Mucosa of descending colon (tissue), 3 donors: ENCODE results near the gene LBX2. TPM values are rescaled to one million over a fixed set of nuclear protein-coding genes. Genes with fewer than 3 reads are reported as not detected.

Experiments
- ATAC-seq: fragments of 200-7000 bp; cut with Tn5 transposase; one replicate; pipeline ENCODE4 v1.9.1; 2020; ENCODE audit warnings: mild to moderate bottlenecking, moderate library complexity
- DNase-seq, 3 donors: peaks; one replicate each; pipeline ENCODE4 v3.0.0-alpha.2; 2020
- H3K36me3 ChIP-seq: fragments of 200-600 bp; one replicate; pipeline ENCODE4 v1.8.0; 2021; ENCODE audit warnings: low read depth, mild to moderate bottlenecking
- H3K4me1 ChIP-seq: fragments of 200-600 bp; one replicate; pipeline ENCODE4 v1.8.0; 2021; ENCODE audit warnings: low read depth, mild to moderate bottlenecking
- H3K4me3 ChIP-seq: fragments of 200-600 bp; one replicate; pipeline ENCODE4 v1.8.0; 2021; ENCODE audit warnings: mild to moderate bottlenecking
- H3K9me3 ChIP-seq: fragments of 200-600 bp; one replicate; pipeline ENCODE4 v1.8.0; 2021; ENCODE audit warnings: mild to moderate bottlenecking
- CTCF ChIP-seq: fragments of 200-600 bp; IDR thresholded peaks from one replicate; pipeline ENCODE4 v1.8.0; 2022; ENCODE audit warnings: antibody characterized with exemption, mild to moderate bottlenecking
- intact Hi-C, 2 donors: fragments of 100-400 bp; cut with DNase I in 1 of 2; cut with micrococcal nuclease in 1 of 2; formaldehyde crosslinking; loops; one replicate each; pipeline versions ENCODE4 v1.11.0 to v1.11.1; 2022; cut with DNase I, micrococcal nuclease
- total RNA-seq, 3 donors: library from RNA; stranded (reverse); fragmentation: NEBNext Ultra II Directional in 2 of 3; extraction: Animal tissue kit (Norgen Biotek cat#: 25700) in 2 of 3; gene quantifications; one replicate each; pipeline versions ENCODE4 v1.2.1 to v1.2.4, GENCODE V29; 2021 to 2023
- donor health status: DM: no; HTN: no; CAD: no; lungs with moderate emphysema.
- donor health status: DM: no; HTN: no; CAD: no.
- donor health status: DM: no; HTN: yes; CAD: no.

LBX2 gene
- total RNA-seq, 3 donors from 2014 or later: 1.0 to 1.5 (median 1.5) TPM

GRCh38 chr2:74525717-74526648 lies 26.6 kb upstream of the LBX2 start, which contains the start of gene DQX1:
Gene DQX1 (minus strand): TSS chr2:74526231. CDS start chr2:74525729, 502 bp downstream.
- H3K9me3 ChIP-seq: no peaks in the 10 kb centered on the region
- peaks cover 11% of the 10 kb centered on the region for H3K4me1 ChIP-seq
- intact Hi-C loops: no loop called here
- TF ChIP-seq CTCF: no peak
- H3K4me3 ChIP-seq: no peak within 1 kb of the TSS
- H3K36me3 ChIP-seq: no peaks in the 10 kb centered on the region
- DNase-seq (peak in 1 of 3 donors; percentile 84), ATAC-seq (peak; percentile 60)

- no peak overlapping the region for H3K4me3 ChIP-seq
- DNase-seq (no peak), ATAC-seq (no peak)
- intact Hi-C loops: no loop called here
- H3K9me3 ChIP-seq: no peaks in the 10 kb centered on the region
- no peak for TF ChIP-seq CTCF
- H3K36me3 ChIP-seq: no peaks in the 10 kb centered on the region
- peaks cover 11% of the 10 kb centered on the region for H3K4me1 ChIP-seq
Observed at GRCh38 chr2:74524955-74525716, 25.7 kb upstream of the LBX2 start.

DNA sequence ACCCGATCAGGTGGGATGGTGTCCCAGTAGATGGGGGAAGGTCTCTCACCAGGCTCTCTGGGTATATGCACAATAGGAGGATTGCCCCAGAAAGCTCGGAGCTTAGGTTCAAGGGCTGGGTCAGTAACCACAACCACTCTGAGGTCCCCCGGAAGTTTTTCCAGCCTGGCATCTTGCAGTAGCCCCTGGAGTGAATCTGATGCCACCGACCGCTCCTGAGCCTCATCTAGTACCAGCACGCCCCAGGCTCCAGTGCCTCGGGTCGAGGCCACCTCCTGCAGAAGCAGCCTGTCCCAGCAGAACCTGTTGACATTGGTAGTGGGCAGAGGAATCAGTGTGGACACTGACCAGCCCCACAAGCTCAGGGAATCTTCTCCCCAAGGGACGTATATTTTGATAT lies 24.6 kb upstream of the LBX2 start:
- intact Hi-C loops: no loop called here
- H3K9me3 ChIP-seq: no peaks in the 10 kb centered on the region
- H3K36me3 ChIP-seq: no peaks in the 10 kb centered on the region
- H3K4me3 ChIP-seq: no peak overlapping the region
- ATAC-seq (no peak), DNase-seq (no peak)
- TF ChIP-seq CTCF: no peak
- H3K4me1 ChIP-seq: peaks cover 11% of the 10 kb centered on the region

DNA sequence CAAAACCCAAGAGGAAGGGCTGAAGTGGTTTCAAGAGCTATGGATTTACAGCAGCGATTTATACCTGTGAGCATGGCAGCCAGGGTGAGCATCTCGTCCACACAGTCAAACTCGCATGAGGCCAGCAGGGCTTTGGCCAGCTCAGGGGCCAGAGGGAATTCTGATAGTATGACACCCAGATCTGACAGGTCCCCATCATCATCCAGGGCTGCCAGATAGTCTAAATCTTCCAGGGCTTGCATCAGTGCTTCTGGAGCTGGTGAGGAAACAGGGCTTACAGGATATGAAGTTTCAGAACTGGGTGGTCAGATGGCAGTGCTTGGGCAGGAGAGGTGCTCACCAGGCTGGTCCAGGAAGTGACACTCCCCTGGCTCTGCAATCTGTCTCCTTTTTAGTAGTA lies 23.1 kb upstream of the LBX2 start:
- no peaks in the 10 kb centered on the region for H3K9me3 ChIP-seq
- DNase-seq (no peak), ATAC-seq (no peak)
- H3K4me1 ChIP-seq: no peaks in the 10 kb centered on the region
- H3K4me3 ChIP-seq: no peak overlapping the region
- H3K36me3 ChIP-seq: no peaks in the 10 kb centered on the region
- no peak for TF ChIP-seq CTCF
- intact Hi-C loops: no loop called here

GRCh38 chr2:74516650-74517049 lies 17.2 kb upstream of the LBX2 start:
- DNase-seq: no peak
- intact Hi-C loops: no loop called here

More at GRCh38 chr2:74516650-74517049, 17.2 kb upstream of the LBX2 start:
- TF ChIP-seq CTCF: no peak
- peaks cover 27% of the 10 kb centered on the region for H3K4me1 ChIP-seq
- no peaks in the 10 kb centered on the region for H3K9me3 ChIP-seq
- no peak for ATAC-seq
- no peak overlapping the region for H3K4me3 ChIP-seq
- H3K36me3 ChIP-seq: no peaks in the 10 kb centered on the region
